PC-9 (cell line): ENCODE measurements around the gene DMRTA2. TPM values are rescaled to one million over a fixed set of nuclear protein-coding genes. Genes with fewer than 3 reads are reported as not detected.
A peak's percentile ranks its signal among the peaks of the same experiment; 100 is the strongest.

Experiments used
- BruUV-seq: library from RNA; stranded (reverse); fragments of 400-500 nt; replicated peaks from 2 replicates; lab custom pipeline; 2021; lab: Mats Ljungman, UMichigan
- CTCF ChIA-PET: fragments of 300-600 bp; sonication (Branson Sonifier 250); formaldehyde crosslinking; loops from one replicate; lab custom pipeline; 2022; ENCODE audit warnings: antibody characterized with exemption; lab: Charles Lee
- POLR2A ChIA-PET: fragments of 300-600 bp; sonication (Branson Sonifier 250); formaldehyde crosslinking; loops from one replicate; lab custom pipeline; 2022; ENCODE audit warnings: antibody characterized with exemption; ENCODE audit not compliant: unreplicated experiment; lab: Charles Lee
- DNase-seq, 2 experiments: peaks; one replicate each; pipeline versions ENCODE4 v3.0.0 to v3.0.0-alpha.2; 2015 to 2022; ENCODE audit warnings: mixed read lengths in 1 of 2
- H2AFZ ChIP-seq: fragments of 200-600 bp; sonication (generic); 2 replicates; pipeline ENCODE4 v1.8.1; 2017; ENCODE audit warnings: antibody characterized with exemption
- H3F3A ChIP-seq: fragments of 200-600 bp; sonication (generic); 2 replicates; pipeline ENCODE4 v1.8.1; 2017; ENCODE audit warnings: antibody characterized with exemption, mild to moderate bottlenecking, low read depth; ENCODE audit not compliant: insufficient read depth
- H3K27ac ChIP-seq: fragments of 200-600 bp; sonication (generic); 2 replicates; pipeline ENCODE4 v1.6.1; 2016; ENCODE audit warnings: mixed run types
- H3K27me3 ChIP-seq: fragments of 200-600 bp; sonication (generic); 2 replicates; pipeline ENCODE4 v1.6.1; 2016; ENCODE audit warnings: low read depth, mixed run types; ENCODE audit not compliant: insufficient read depth
- H3K36me3 ChIP-seq: fragments of 200-600 bp; sonication (generic); 2 replicates; pipeline ENCODE4 v1.6.1; 2016; ENCODE audit warnings: low read depth, mixed run types
- H3K4me1 ChIP-seq: fragments of 200-600 bp; sonication (generic); replicated peaks from 2 replicates; pipeline ENCODE4 v1.6.1; 2016; ENCODE audit warnings: mixed run types; ENCODE audit not compliant: insufficient read depth
- H3K4me2 ChIP-seq: fragments of 200-600 bp; sonication (generic); 2 replicates; pipeline ENCODE4 v1.6.1; 2017; ENCODE audit warnings: mixed run types
- H3K4me3 ChIP-seq: fragments of 200-600 bp; sonication (generic); 2 replicates; pipeline ENCODE4 v1.6.1; 2016; ENCODE audit warnings: mixed run types
- H3K79me2 ChIP-seq: fragments of 200-600 bp; sonication (generic); 2 replicates; pipeline ENCODE4 v1.6.1; 2017; ENCODE audit warnings: low read depth, mixed run types
- H3K9me2 ChIP-seq: fragments of 200-600 bp; sonication (generic); 2 replicates; pipeline ENCODE4 v1.8.1; 2017; ENCODE audit warnings: mild to moderate bottlenecking; ENCODE audit not compliant: insufficient read depth
- H3K9me3 ChIP-seq: fragments of 200-600 bp; sonication (generic); 2 replicates; pipeline ENCODE4 v1.8.1; 2016; ENCODE audit warnings: low read depth; ENCODE audit not compliant: insufficient read depth
- H4K20me1 ChIP-seq: fragments of 200-600 bp; sonication (generic); 2 replicates; pipeline ENCODE4 v1.8.1; 2017; ENCODE audit not compliant: insufficient read depth
- EZH2 ChIP-seq: fragments of 200-600 bp; sonication (generic); IDR thresholded peaks from 2 replicates; pipeline ENCODE4 v1.8.0; 2017; ENCODE audit warnings: antibody characterized with exemption, low read depth
- intact Hi-C: fragments of 100-400 bp; cut with micrococcal nuclease; formaldehyde crosslinking; loops from one replicate; pipeline ENCODE4 v1.10.0; 2022; ENCODE audit not compliant: unreplicated experiment
- total RNA-seq: library from RNA; stranded (reverse); gene quantifications from 2 replicates; pipeline ENCODE4 v1.2.3, GENCODE V29; 2021
- TF ChIP-seq, protein P1 (sequence below): fragments of 200-600 bp; sonication (generic); conservative IDR thresholded peaks from 2 replicates; pipeline ENCODE4 v1.6.1; 2017; ENCODE audit warnings: mixed run types, antibody characterized with exemption, mild to moderate bottlenecking, moderate library complexity

The DMRTA2 gene
- total RNA-seq, 1 experiment from 2014 or later = not detected

DNA sequence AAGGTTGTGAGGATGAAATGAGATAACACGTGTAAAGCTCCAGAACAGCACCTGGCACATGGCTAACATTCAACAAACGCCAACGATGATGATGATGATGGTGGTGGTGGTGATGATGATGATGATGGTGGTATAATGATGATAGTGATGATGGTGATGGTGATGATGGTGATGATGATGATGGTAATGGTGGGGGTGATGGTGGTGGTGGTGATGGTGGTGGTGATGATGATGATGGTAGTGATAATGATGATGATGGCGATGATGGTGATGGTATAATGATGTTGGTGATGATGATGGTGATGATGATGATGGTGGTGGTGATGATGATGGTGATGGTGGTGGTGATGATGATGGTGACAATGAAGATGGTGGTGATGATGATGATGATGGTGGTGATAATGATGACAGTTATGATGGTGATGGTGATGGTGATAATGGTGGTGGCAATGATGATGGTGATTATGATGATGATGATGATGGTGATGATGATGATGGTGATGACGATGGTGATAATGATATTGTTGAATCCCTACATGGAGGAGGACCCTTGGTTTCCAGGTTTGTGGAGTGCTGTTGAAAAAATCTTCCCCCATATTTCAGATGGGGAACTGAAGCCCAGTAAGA is 54.1 kb downstream of the DMRTA2 start:
- H2AFZ ChIP-seq = no peak overlapping the region
- H3K79me2 ChIP-seq = no peaks in the 10 kb centered on the region
- H3K27me3 ChIP-seq = peaks cover 6% of the 10 kb centered on the region; the same call in 1 of the 2 replicates
- no peaks in the 10 kb centered on the region for H3K9me3 ChIP-seq
- no peaks in the 10 kb centered on the region for H4K20me1 ChIP-seq
- no peaks in the 10 kb centered on the region for H3K36me3 ChIP-seq
- H3K27ac ChIP-seq = no peak overlapping the region
- POLR2A ChIA-PET = no interaction called here
- TF ChIP-seq, protein P1, sequence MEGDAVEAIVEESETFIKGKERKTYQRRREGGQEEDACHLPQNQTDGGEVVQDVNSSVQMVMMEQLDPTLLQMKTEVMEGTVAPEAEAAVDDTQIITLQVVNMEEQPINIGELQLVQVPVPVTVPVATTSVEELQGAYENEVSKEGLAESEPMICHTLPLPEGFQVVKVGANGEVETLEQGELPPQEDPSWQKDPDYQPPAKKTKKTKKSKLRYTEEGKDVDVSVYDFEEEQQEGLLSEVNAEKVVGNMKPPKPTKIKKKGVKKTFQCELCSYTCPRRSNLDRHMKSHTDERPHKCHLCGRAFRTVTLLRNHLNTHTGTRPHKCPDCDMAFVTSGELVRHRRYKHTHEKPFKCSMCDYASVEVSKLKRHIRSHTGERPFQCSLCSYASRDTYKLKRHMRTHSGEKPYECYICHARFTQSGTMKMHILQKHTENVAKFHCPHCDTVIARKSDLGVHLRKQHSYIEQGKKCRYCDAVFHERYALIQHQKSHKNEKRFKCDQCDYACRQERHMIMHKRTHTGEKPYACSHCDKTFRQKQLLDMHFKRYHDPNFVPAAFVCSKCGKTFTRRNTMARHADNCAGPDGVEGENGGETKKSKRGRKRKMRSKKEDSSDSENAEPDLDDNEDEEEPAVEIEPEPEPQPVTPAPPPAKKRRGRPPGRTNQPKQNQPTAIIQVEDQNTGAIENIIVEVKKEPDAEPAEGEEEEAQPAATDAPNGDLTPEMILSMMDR = no peak
- H3K4me3 ChIP-seq = no peak overlapping the region
- CTCF ChIA-PET = no interaction called here
- intact Hi-C loops = loop anchor here (2.0 to 10.0 kb wide), 3 partner anchors 336 to 820 kb away; no protein-coding TSS in a partner anchor
- H3F3A ChIP-seq = no peaks in the 10 kb centered on the region
- H3K4me1 ChIP-seq = no peaks in the 10 kb centered on the region
- no peak for DNase-seq
- BruUV-seq = no TSS peak
- no peaks in the 10 kb centered on the region for H3K9me2 ChIP-seq
- no peak overlapping the region for H3K4me2 ChIP-seq

DNA sequence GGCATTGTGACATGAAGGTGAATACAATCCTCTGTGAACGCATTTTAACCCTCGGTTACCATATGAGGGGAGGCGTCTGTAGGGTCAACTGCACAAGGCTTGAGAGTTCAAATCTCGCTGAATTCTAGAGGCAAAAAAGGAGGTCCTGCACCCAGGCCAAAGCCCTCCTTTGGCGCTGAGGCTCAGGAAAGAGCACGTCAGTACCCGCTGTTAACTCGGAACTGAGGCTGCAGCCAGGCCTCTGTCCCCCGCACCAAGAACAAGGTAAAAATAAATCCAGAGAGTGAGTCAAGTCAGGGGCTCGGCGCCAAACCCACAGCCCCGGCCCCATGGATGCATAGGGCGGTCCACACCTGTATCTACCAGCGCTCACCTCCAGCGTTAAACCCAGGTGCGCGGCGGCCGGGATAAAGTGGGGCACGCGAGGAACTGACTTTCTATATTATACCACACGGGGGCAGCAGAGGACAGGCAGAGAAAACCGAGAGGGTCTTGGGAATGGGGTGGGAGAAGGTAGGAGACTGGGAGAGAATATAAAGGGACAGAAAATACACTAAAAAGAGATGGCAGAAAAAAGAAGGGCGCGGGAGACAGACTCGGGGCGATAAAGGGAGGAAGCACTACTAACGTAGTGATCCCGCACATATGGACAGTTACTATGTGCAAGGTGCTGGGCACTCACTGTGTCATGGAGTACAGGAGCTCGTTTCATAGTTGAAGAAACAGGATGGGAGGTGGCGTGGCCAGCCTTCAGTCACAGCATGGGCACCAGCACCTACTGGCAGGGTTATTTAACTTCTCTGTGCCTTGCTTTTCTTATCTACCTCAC is 54.9 kb downstream of the DMRTA2 start:
- TF ChIP-seq EZH2 = no peak
- TF ChIP-seq, protein P1 = peak; percentile 83
- POLR2A ChIA-PET = no interaction called here
- Histone ChIP-seq H3K9me2 (no peaks in the 10 kb centered on the region), H3K4me1 (no peaks in the 10 kb centered on the region), H3K4me2 (no peak overlapping the region), H3K36me3 (no peaks in the 10 kb centered on the region), H3K27ac (no peak overlapping the region), H2AFZ (no peak overlapping the region), H3K27me3 (peaks cover 6% of the 10 kb centered on the region; the same call in 1 of the 2 replicates), H4K20me1 (no peaks in the 10 kb centered on the region), H3F3A (no peaks in the 10 kb centered on the region), H3K9me3 (no peaks in the 10 kb centered on the region), H3K4me3 (no peak overlapping the region), H3K79me2 (no peaks in the 10 kb centered on the region)
- DNase-seq = peak in 1 of 2 experiments; percentile 23
- BruUV-seq = no TSS peak
- CTCF ChIA-PET = no interaction called here
- intact Hi-C loops = loop anchor here (1.0 to 10.0 kb wide), 4 partner anchors 237 to 820 kb away; no protein-coding TSS in a partner anchor
